K562 (cell line): ENCODE data around the gene LY6G6C. TPM values are rescaled to one million over a fixed set of nuclear protein-coding genes. Genes with fewer than 3 reads are reported as not detected.

Experiments
- ATAC-seq: fragments of 200-7000 bp; cut with Tn5 transposase; 3 replicates; pipeline ENCODE4 v1.9.1; 2020; ENCODE audit warnings: moderate library complexity
- BruUV-seq: library from RNA; stranded (reverse); fragments of 400-500 nt; replicated peaks from 2 replicates; lab custom pipeline; 2021; lab: Mats Ljungman, UMichigan
- CTCF ChIA-PET: fragments of 300-600 bp; formaldehyde crosslinking; extraction: SDS; loops from one replicate; lab custom pipeline; 2021; ENCODE audit warnings: low intra/inter-chr PET ratio; lab: Yijun Ruan, JAX
- POLR2A ChIA-PET: fragments of 300-600, 350-650 bp; sonication (Branson Sonifier 250); formaldehyde crosslinking; extraction: SDS; loops from one replicate; lab custom pipeline; 2021; ENCODE audit warnings: antibody characterized with exemption, inconsistent platforms; lab: Yijun Ruan, JAX
- DNase-seq, 4 experiments: peaks; one replicate each; pipeline versions ENCODE4 v3.0.0 to v3.0.0-alpha.2; 2011 to 2018; ENCODE audit warnings: low spot score in 3 of 4, mixed read lengths in 3 of 4; ENCODE audit errors: extremely low read depth in 1 of 4
- FAIRE-seq: peaks from 2 replicates; lab custom pipeline; 2011; peaks lifted over from hg19 to GRCh38; lab: Jason Lieb, UNC
- H2AFZ ChIP-seq: 2 replicates; pipeline ENCODE4 v1.6.0; 2011; ENCODE audit warnings: low read depth, low read length, control low read depth, inconsistent platforms
- H3K27ac ChIP-seq: fragments of 200-600 bp; 3 replicates; pipeline ENCODE4 v1.8.0; 2011; ENCODE audit warnings: low read depth, mild to moderate bottlenecking, control low read depth, inconsistent platforms, low read length, moderate library complexity, mixed read lengths; ENCODE audit errors: extremely low read depth
- H3K27me3 ChIP-seq, 2 experiments: fragments of 300-600 bp in 1 of 2; 2 replicates in 1 of 2; 3 replicates in 1 of 2; pipeline versions ENCODE4 v1.6.0 to v1.8.0; 2011; ENCODE audit warnings: inconsistent platforms in 2 of 2, low read length in 2 of 2, mild to moderate bottlenecking in 1 of 2, mixed read lengths in 1 of 2, moderate library complexity in 1 of 2; ENCODE audit not compliant: control insufficient read depth in 2 of 2, insufficient read depth in 2 of 2
- H3K36me3 ChIP-seq: fragments of 300-600 bp; 3 replicates; pipeline ENCODE4 v1.8.0; 2011; ENCODE audit warnings: mild to moderate bottlenecking, low read length, inconsistent platforms; ENCODE audit not compliant: control insufficient read depth, insufficient read depth
- H3K4me1 ChIP-seq, 2 experiments: fragments of 200-600 bp in 1 of 2; replicated peaks in 1 of 2; 2 replicates in 1 of 2; 3 replicates in 1 of 2; pipeline versions ENCODE4 v1.5.1 to v1.8.0; 2011; ENCODE audit warnings: inconsistent platforms in 2 of 2, low read length in 2 of 2, mild to moderate bottlenecking in 1 of 2, mixed read lengths in 1 of 2, moderate library complexity in 1 of 2; ENCODE audit not compliant: control insufficient read depth in 2 of 2, insufficient read depth in 2 of 2
- H3K4me2 ChIP-seq: 2 replicates; pipeline ENCODE4 v1.6.1; 2011; ENCODE audit warnings: low read length, control low read depth, inconsistent platforms, mixed read lengths; ENCODE audit not compliant: insufficient read depth
- H3K4me3 ChIP-seq: fragments of 200-600 bp; sonication (generic), shearing (Covaris generic); 2 replicates; pipeline ENCODE4 v1.5.1; 2016; ENCODE audit warnings: control low read depth, inconsistent platforms
- H3K79me2 ChIP-seq: fragments of 200-600 bp; 3 replicates; pipeline ENCODE4 v1.8.0; 2011; ENCODE audit warnings: low read length, inconsistent platforms; ENCODE audit not compliant: control insufficient read depth, insufficient read depth
- H3K9ac ChIP-seq, 2 experiments: 2 replicates each; pipeline versions ENCODE4 v1.6.0 to v1.6.1; 2011; ENCODE audit warnings: low read depth in 2 of 2, low read length in 2 of 2, control low read depth in 1 of 2, inconsistent platforms in 1 of 2, mild to moderate bottlenecking in 1 of 2, mixed read lengths in 1 of 2; ENCODE audit not compliant: insufficient read depth in 1 of 2
- H3K9me1 ChIP-seq: one replicate; pipeline ENCODE4 v1.6.0; 2011; ENCODE audit warnings: inconsistent platforms, mild to moderate bottlenecking, low read length, moderate library complexity; ENCODE audit not compliant: control insufficient read depth, insufficient read depth
- H3K9me3 ChIP-seq: replicated peaks from 2 replicates; pipeline ENCODE4 v1.5.1; 2011; ENCODE audit warnings: low read depth, low read length, inconsistent platforms; ENCODE audit not compliant: control insufficient read depth, insufficient read depth
- H4K20me1 ChIP-seq: replicated peaks from 2 replicates; pipeline ENCODE4 v1.6.1; 2011; ENCODE audit warnings: low read length, inconsistent platforms, mixed read lengths; ENCODE audit not compliant: control insufficient read depth, insufficient read depth
- BCOR ChIP-seq: fragments of 450-650 bp; IDR thresholded peaks from 2 replicates; pipeline ENCODE4 v1.6.1; 2016
- HMG20B ChIP-seq: fragments of 250-450 bp; sonication (Bioruptor Pico); IDR thresholded peaks from 2 replicates; pipeline ENCODE4 v1.5.0; 2021; ENCODE audit warnings: mild to moderate bottlenecking
- MCM7 ChIP-seq, 2 experiments: fragments of 450-650 bp; IDR thresholded peaks; 2 replicates each; pipeline ENCODE4 v1.6.1; 2016 to 2018
- OTX1 ChIP-seq: fragments of 450-650 bp; formaldehyde crosslinking; IDR thresholded peaks from 2 replicates; pipeline ENCODE4 v1.4.0; 2022; ENCODE audit warnings: mild to moderate bottlenecking
- RBFOX2 ChIP-seq: fragments of 200-400 bp; formaldehyde crosslinking; IDR thresholded peaks from 2 replicates; pipeline ENCODE4 v1.6.1; 2017; ENCODE audit warnings: low read depth, mild to moderate bottlenecking, low read length, moderate library complexity
- SRSF3 ChIP-seq: fragments of 200-400 bp; formaldehyde crosslinking; IDR thresholded peaks from 2 replicates; pipeline ENCODE4 v1.6.1; 2016; ENCODE audit warnings: mild to moderate bottlenecking, low read length, moderate library complexity; ENCODE audit not compliant: insufficient read depth
- TAF15 ChIP-seq: fragments of 200-400 bp; formaldehyde crosslinking; IDR thresholded peaks from 2 replicates; pipeline ENCODE4 v1.6.1; 2017; ENCODE audit warnings: mild to moderate bottlenecking, low read depth, low read length, moderate library complexity
- XRCC5 ChIP-seq: fragments of 200-400 bp; formaldehyde crosslinking; IDR thresholded peaks from 2 replicates; pipeline ENCODE4 v1.6.1; 2017; ENCODE audit warnings: low read depth, mild to moderate bottlenecking, low read length
- WGBS: fragments of 100-300 bp; shearing (Covaris generic); methylation state at CpG from one replicate; pipeline ENCODE4 v1.1.6; 2016; ENCODE audit warnings: low coverage, mixed read lengths; ENCODE audit not compliant: insufficient coverage; ENCODE audit errors: missing lambda C conversion rate; 5-methylcytosine and 5-hydroxymethylcytosine counted together
- in situ Hi-C: fragments of 300-500 bp; cut with MboI; formaldehyde crosslinking; loops from 4 replicates; pipeline ENCODE4 v1.15.0; 2018; ENCODE audit warnings: inconsistent platforms, mixed read lengths
- intact Hi-C: fragments of 100-400 bp; cut with micrococcal nuclease; formaldehyde crosslinking; loops from 2 replicates; pipeline ENCODE4 v1.14.2; 2022
- polyA plus RNA-seq, 8 experiments: library from polyadenylated mRNA; depleted of rRNA in 4 of 8; stranded (reverse) in 5 of 8; unstranded in 3 of 8; fragments of >200 nt; fragmentation: Nextera tagmentation in 2 of 8; fragmentation: Illumina TruSeq in 1 of 8; extraction: Ambion mirVana in 2 of 8; extraction: Trizol in 1 of 8; gene quantifications; 2 replicates each; pipeline versions ENCODE4 v1.2.1 to v1.2.3, GENCODE V29; 2011 to 2014; ENCODE audit warnings: inconsistent platforms in 1 of 8, missing spikeins in 1 of 8
- total RNA-seq, 7 experiments: library from RNA; depleted of rRNA in 6 of 7; stranded (reverse); fragments of >200 nt in 6 of 7; fragmentation: Illumina TruSeq in 2 of 7; extraction: Trizol in 2 of 7; gene quantifications; 2 replicates each; pipeline versions ENCODE4 v1.2.1 to v1.2.3, GENCODE V29; 2011 to 2021; ENCODE audit warnings: low replicate concordance in 1 of 7
- TF ChIP-seq, protein P1 (sequence below): fragments of 450-650 bp; IDR thresholded peaks from 2 replicates; pipeline ENCODE4 v1.7.1; 2018; ENCODE audit warnings: mild to moderate bottlenecking, low read depth; ENCODE audit not compliant: partially characterized antibody
- TF ChIP-seq, protein P2 (sequence below): fragments of 200-800 bp; sonication (Bioruptor generic); IDR thresholded peaks from 2 replicates; pipeline ENCODE4 v1.6.1; 2016; ENCODE audit warnings: missing genetic modification characterization, missing compliant biosample characterization
- TF ChIP-seq, protein P3 (sequence below): fragments of 250-450 bp; sonication (Bioruptor Pico); IDR thresholded peaks from 2 replicates; pipeline ENCODE4 v1.5.0; 2020; ENCODE audit warnings: mild to moderate bottlenecking

The LY6G6C gene
- total and polyA plus RNA-seq, 9 of the 15 experiments (the other 6 are each of a cell fraction or from before 2014, with no cell fraction given) = 0.06 to 0.20 TPM; not detected in 7

DNA sequence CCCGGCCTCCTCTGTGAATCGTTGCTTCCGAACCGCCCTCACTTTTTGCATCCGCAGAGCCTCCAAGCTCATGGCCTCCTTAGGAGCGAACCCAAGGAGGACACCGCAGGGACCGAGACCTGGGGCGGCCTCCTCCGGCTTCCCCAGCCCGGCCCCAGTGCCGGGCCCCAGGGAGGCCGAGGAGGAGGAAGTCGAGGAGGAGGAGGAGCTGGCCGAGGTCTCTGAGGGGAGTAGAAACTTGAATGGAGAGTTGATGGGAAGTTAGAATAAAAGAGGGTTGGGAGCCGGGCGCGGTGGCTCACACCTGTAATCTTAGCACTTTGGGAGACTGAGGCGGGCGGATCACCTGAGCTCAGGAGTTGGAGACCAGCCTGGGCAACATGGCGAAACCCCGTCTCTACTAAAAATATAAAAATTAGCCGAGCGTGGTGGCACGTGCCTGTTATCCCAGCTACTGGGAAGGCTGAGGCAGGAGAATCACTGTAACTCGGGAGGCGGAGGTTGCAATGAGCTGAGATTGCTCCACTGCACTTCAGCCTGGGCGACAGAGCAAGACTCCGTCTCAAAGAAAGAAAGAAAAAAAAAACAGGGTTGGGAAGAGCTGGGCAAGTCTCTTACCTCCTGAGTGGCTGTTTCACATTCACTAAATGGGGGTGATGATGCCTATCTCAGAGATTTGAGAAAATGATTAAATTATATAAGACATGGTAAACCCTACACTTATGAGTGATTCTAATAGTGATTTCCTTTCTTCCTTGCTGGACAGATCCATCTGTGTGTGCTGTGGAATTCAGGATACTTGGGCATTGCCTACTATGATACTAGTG lies 19.1 kb upstream of the LY6G6C start:
- BruUV-seq = no TSS peak
- 0 out of 2 replicates have a peak, but pooled peaks cover under 1% of the 10 kb centered on the region for H4K20me1 ChIP-seq
- H3K4me1 ChIP-seq = peaks cover 56 to 63% of the 10 kb centered on the region in 2 experiments
- H3K9me3 ChIP-seq = no peaks in the 10 kb centered on the region
- peak overlapping the region; percentile 77 for H2AFZ ChIP-seq
- 7% methylated on average over 29 of the region's 29 CpGs for WGBS
- intact Hi-C loops = no loop called here
- POLR2A ChIA-PET = interaction anchor here (0.6 to 13.1 kb wide), 20 partner anchors 9 to 1855 kb away, joined by 3 to 236 read pairs (median 20); partner anchors contain the start of genes BAG6, C6orf47, CSNK2B and DDAH2
- peaks cover 49% of the 10 kb centered on the region for H3K36me3 ChIP-seq
- H3K9ac ChIP-seq = peak overlapping the region; percentile 92 to 99
- no peaks in the 10 kb centered on the region for H3K27me3 ChIP-seq
- H3K4me2 ChIP-seq = peak overlapping the region; percentile 93
- H3K27ac ChIP-seq = peak overlapping the region; percentile 95
- DNase-seq = peak in 2 of 4 experiments; percentile 67 to 74
- peak; percentile 2 for ATAC-seq
- H3K9me1 ChIP-seq = no peaks in the 10 kb centered on the region
- peaks cover 61% of the 10 kb centered on the region for H3K79me2 ChIP-seq
- H3K4me3 ChIP-seq = peak overlapping the region; percentile 64
- in situ Hi-C loops = no loop called here
- no peak for FAIRE-seq
- CTCF ChIA-PET = no interaction called here
- TF ChIP-seq HMG20B (CRISPR knock-in tag) = peak; percentile 86; the same call in 1 of the 2 replicates
- peak; percentile 16; the same call in 1 of the 2 replicates for TF ChIP-seq SRSF3
- TF ChIP-seq RBFOX2 = peak; percentile 74; the same call in 1 of the 2 replicates
- TF ChIP-seq, protein P1, sequence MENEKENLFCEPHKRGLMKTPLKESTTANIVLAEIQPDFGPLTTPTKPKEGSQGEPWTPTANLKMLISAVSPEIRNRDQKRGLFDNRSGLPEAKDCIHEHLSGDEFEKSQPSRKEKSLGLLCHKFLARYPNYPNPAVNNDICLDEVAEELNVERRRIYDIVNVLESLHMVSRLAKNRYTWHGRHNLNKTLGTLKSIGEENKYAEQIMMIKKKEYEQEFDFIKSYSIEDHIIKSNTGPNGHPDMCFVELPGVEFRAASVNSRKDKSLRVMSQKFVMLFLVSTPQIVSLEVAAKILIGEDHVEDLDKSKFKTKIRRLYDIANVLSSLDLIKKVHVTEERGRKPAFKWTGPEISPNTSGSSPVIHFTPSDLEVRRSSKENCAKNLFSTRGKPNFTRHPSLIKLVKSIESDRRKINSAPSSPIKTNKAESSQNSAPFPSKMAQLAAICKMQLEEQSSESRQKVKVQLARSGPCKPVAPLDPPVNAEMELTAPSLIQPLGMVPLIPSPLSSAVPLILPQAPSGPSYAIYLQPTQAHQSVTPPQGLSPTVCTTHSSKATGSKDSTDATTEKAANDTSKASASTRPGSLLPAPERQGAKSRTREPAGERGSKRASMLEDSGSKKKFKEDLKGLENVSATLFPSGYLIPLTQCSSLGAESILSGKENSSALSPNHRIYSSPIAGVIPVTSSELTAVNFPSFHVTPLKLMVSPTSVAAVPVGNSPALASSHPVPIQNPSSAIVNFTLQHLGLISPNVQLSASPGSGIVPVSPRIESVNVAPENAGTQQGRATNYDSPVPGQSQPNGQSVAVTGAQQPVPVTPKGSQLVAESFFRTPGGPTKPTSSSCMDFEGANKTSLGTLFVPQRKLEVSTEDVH = no peak
- TF ChIP-seq OTX1 (CRISPR knock-in tag) = peak; percentile 5; the same call in 1 of the 2 replicates
- TF ChIP-seq XRCC5 = peak; percentile 22; the same call in 1 of the 2 replicates
- TF ChIP-seq, protein P2, sequence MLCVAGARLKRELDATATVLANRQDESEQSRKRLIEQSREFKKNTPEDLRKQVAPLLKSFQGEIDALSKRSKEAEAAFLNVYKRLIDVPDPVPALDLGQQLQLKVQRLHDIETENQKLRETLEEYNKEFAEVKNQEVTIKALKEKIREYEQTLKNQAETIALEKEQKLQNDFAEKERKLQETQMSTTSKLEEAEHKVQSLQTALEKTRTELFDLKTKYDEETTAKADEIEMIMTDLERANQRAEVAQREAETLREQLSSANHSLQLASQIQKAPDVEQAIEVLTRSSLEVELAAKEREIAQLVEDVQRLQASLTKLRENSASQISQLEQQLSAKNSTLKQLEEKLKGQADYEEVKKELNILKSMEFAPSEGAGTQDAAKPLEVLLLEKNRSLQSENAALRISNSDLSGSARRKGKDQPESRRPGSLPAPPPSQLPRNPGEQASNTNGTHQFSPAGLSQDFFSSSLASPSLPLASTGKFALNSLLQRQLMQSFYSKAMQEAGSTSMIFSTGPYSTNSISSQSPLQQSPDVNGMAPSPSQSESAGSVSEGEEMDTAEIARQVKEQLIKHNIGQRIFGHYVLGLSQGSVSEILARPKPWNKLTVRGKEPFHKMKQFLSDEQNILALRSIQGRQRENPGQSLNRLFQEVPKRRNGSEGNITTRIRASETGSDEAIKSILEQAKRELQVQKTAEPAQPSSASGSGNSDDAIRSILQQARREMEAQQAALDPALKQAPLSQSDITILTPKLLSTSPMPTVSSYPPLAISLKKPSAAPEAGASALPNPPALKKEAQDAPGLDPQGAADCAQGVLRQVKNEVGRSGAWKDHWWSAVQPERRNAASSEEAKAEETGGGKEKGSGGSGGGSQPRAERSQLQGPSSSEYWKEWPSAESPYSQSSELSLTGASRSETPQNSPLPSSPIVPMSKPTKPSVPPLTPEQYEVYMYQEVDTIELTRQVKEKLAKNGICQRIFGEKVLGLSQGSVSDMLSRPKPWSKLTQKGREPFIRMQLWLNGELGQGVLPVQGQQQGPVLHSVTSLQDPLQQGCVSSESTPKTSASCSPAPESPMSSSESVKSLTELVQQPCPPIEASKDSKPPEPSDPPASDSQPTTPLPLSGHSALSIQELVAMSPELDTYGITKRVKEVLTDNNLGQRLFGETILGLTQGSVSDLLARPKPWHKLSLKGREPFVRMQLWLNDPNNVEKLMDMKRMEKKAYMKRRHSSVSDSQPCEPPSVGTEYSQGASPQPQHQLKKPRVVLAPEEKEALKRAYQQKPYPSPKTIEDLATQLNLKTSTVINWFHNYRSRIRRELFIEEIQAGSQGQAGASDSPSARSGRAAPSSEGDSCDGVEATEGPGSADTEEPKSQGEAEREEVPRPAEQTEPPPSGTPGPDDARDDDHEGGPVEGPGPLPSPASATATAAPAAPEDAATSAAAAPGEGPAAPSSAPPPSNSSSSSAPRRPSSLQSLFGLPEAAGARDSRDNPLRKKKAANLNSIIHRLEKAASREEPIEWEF = peak; percentile 79; the same call in 1 of the 2 replicates
- TF ChIP-seq MCM7 (IDR thresholded peaks at IDR 0.05) = 0 out of 4 replicates have a peak, but pooled peaks of 1 of the 2 experiments have one; percentile 18
- TF ChIP-seq TAF15 = 0 out of 2 replicates have a peak, but pooled peaks have one; percentile 75
- TF ChIP-seq, protein P3, sequence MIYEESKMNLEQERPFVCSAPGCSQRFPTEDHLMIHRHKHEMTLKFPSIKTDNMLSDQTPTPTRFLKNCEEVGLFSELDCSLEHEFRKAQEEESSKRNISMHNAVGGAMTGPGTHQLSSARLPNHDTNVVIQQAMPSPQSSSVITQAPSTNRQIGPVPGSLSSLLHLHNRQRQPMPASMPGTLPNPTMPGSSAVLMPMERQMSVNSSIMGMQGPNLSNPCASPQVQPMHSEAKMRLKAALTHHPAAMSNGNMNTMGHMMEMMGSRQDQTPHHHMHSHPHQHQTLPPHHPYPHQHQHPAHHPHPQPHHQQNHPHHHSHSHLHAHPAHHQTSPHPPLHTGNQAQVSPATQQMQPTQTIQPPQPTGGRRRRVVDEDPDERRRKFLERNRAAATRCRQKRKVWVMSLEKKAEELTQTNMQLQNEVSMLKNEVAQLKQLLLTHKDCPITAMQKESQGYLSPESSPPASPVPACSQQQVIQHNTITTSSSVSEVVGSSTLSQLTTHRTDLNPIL (CRISPR knock-in tag) = no peak
- peak; percentile 12; the same call in 1 of the 2 replicates for TF ChIP-seq BCOR
